Measurements from ENCODE around the gene FGF4. TPM values are rescaled to one million over a fixed set of nuclear protein-coding genes. Genes with fewer than 3 reads are reported as not detected.
"Not testable (repeated sequence)": the region's sequence is repeated elsewhere in the genome, so short reads cannot be mapped to it uniquely, and the experiment has no call there.

The FGF4 gene
- total RNA-seq, 4 donors from 2014 or later: not detected

- no peak for DNase-seq (ENCODE audit: extremely low spot score)
- intact Hi-C loops (cut with DNase I): no loop called here
- H3K4me1 ChIP-seq: peaks cover 0 to 19% (median 5%) of the 10 kb centered on the region in 4 donors
- WGBS: 10% methylated on average over 2 of the region's 30 CpGs
- H3K27ac ChIP-seq (replicated peaks in 1 of 4): no peak overlapping the region
- H3K36me3 ChIP-seq: no peaks in the 10 kb centered on the region
- H3K4me3 ChIP-seq: no peak overlapping the region
- H3K27me3 ChIP-seq: peaks cover 0 to 96% (median 25%) of the 10 kb centered on the region in 4 donors
- TF ChIP-seq POLR2AphosphoS5 (IDR thresholded peaks at IDR 0.05): no peak
- peaks cover 0 to 8% (median 6%) of the 10 kb centered on the region in 4 donors for H3K9me3 ChIP-seq
These were observed 1.4 kb downstream of the FGF4 start for GRCh38 chr11:69773626-69774353.

- Histone ChIP-seq H3K4me1 (peaks cover 0 to 19% (median 5%) of the 10 kb centered on the region in 4 donors), H3K36me3 (no peaks in the 10 kb centered on the region), H3K27ac (replicated peaks in 1 of 4) (no peak overlapping the region), H3K9me3 (peaks cover 0 to 9% (median 6%) of the 10 kb centered on the region in 4 donors), H3K4me3 (no peak overlapping the region), H3K27me3 (peaks cover 0 to 94% (median 25%) of the 10 kb centered on the region in 4 donors)
- TF ChIP-seq POLR2A (IDR thresholded peaks at IDR 0.05; ENCODE audit: low read depth) (no peak), EP300 (IDR thresholded peaks at IDR 0.05) (no peak), POLR2AphosphoS5 (IDR thresholded peaks at IDR 0.05) (no peak)
- TF ChIP-seq, protein P1, sequence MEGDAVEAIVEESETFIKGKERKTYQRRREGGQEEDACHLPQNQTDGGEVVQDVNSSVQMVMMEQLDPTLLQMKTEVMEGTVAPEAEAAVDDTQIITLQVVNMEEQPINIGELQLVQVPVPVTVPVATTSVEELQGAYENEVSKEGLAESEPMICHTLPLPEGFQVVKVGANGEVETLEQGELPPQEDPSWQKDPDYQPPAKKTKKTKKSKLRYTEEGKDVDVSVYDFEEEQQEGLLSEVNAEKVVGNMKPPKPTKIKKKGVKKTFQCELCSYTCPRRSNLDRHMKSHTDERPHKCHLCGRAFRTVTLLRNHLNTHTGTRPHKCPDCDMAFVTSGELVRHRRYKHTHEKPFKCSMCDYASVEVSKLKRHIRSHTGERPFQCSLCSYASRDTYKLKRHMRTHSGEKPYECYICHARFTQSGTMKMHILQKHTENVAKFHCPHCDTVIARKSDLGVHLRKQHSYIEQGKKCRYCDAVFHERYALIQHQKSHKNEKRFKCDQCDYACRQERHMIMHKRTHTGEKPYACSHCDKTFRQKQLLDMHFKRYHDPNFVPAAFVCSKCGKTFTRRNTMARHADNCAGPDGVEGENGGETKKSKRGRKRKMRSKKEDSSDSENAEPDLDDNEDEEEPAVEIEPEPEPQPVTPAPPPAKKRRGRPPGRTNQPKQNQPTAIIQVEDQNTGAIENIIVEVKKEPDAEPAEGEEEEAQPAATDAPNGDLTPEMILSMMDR (IDR thresholded peaks at IDR 0.05): no peak
- WGBS: 51% methylated on average over 7 of the region's 7 CpGs
- intact Hi-C loops (cut with DNase I): no loop called here
- DNase-seq (ENCODE audit: extremely low spot score): no peak
These were observed 3.7 kb downstream of the FGF4 start for GRCh38 chr11:69771466-69771865.

GRCh38 chr11:69770540-69770939 is 4.6 kb downstream of the FGF4 start:
- 40% methylated on average over 5 of the region's 5 CpGs for WGBS
- peaks cover 0 to 9% (median 6%) of the 10 kb centered on the region in 4 donors for H3K9me3 ChIP-seq
- H3K4me1 ChIP-seq: peaks cover 0 to 17% (median 4%) of the 10 kb centered on the region in 4 donors
- H3K36me3 ChIP-seq: no peaks in the 10 kb centered on the region
- intact Hi-C loops (cut with DNase I): no loop called here
- H3K4me3 ChIP-seq: no peak overlapping the region
- DNase-seq (ENCODE audit: extremely low spot score): no peak
- H3K27ac ChIP-seq (replicated peaks in 1 of 4): no peak overlapping the region
- TF ChIP-seq, protein P1 (IDR thresholded peaks at IDR 0.05): no peak
- TF ChIP-seq POLR2A (IDR thresholded peaks at IDR 0.05; ENCODE audit: low read depth): no peak
- no peak for TF ChIP-seq EP300 (IDR thresholded peaks at IDR 0.05)
- TF ChIP-seq POLR2AphosphoS5 (IDR thresholded peaks at IDR 0.05): no peak
- H3K27me3 ChIP-seq: peaks cover 0 to 85% (median 19%) of the 10 kb centered on the region in 4 donors

DNA sequence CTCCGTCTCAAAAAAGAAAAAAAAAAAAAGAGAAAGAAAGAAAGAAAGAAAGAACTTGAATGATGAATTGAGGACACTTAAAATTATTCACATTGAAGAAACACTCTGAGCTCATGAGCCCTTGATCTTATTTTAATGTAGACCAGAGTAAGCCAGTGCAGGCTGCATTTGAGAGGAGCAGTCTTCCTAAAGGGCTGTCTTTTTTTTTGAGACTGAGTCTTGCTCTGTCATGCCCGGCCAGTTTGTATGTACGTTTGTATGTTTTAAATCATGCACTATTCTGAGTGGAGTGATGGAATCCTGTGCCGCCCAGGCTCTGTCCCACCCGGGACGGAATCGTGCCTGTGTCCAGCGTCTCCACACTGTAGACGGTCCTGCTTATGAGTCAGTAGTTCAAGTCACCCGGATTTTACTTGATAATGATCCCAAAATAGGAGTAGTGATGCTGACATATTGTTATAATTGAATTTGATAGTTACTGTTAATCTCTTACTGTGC is 9.6 kb downstream of the FGF4 start:
- H3K9me3 ChIP-seq: peaks cover 0 to 13% (median 6%) of the 10 kb centered on the region in 4 donors
- intact Hi-C loops (cut with DNase I): no loop called here
- no peaks in the 10 kb centered on the region for H3K36me3 ChIP-seq
- TF ChIP-seq EP300 (IDR thresholded peaks at IDR 0.05): no peak
- H3K4me3 ChIP-seq: no peak overlapping the region
- DNase-seq (ENCODE audit: extremely low spot score): no peak
- H3K27me3 ChIP-seq: peaks cover 0 to 77% (median 0%) of the 10 kb centered on the region in 4 donors
- WGBS: 80% methylated on average over 9 of the region's 10 CpGs
- no peak overlapping the region for H3K27ac ChIP-seq (replicated peaks in 1 of 4)
- H3K4me1 ChIP-seq: no peaks in the 10 kb centered on the region

GRCh38 chr11:69764918-69765317 is 10.2 kb downstream of the FGF4 start:
- peaks cover 0 to 76% (median 0%) of the 10 kb centered on the region in 4 donors for H3K27me3 ChIP-seq
- intact Hi-C loops (cut with DNase I): not testable (repeated sequence)

GRCh38 chr11:69760319-69760718 is 14.8 kb downstream of the FGF4 start:
- intact Hi-C loops (cut with DNase I): no loop called here
- Histone ChIP-seq H3K4me3 (no peak overlapping the region), H3K27me3 (peaks cover 0 to 65% (median 0%) of the 10 kb centered on the region in 4 donors), H3K9me3 (peaks cover 0 to 21% (median 16%) of the 10 kb centered on the region in 4 donors), H3K4me1 (no peaks in the 10 kb centered on the region), H3K36me3 (no peaks in the 10 kb centered on the region), H3K27ac (replicated peaks in 1 of 4) (no peak overlapping the region)
- WGBS: 48% methylated on average over 4 of the region's 4 CpGs
- no peak for DNase-seq (ENCODE audit: extremely low spot score)
- TF ChIP-seq POLR2AphosphoS5 (IDR thresholded peaks at IDR 0.05) (no peak), POLR2A (IDR thresholded peaks at IDR 0.05; ENCODE audit: low read depth) (no peak), EP300 (IDR thresholded peaks at IDR 0.05) (no peak)
- TF ChIP-seq, protein P1 (IDR thresholded peaks at IDR 0.05): no peak

More at GRCh38 chr11:69764918-69765317, 10.2 kb downstream of the FGF4 start:
- H3K4me3 ChIP-seq; H3K36me3 ChIP-seq; DNase-seq (ENCODE audit: extremely low spot score); H3K27ac ChIP-seq (replicated peaks in 1 of 4); H3K4me1 ChIP-seq: not testable (repeated sequence)
- WGBS: 96% methylated on average over 7 of the region's 7 CpGs
- H3K9me3 ChIP-seq: peaks cover 0 to 13% (median 6%) of the 10 kb centered on the region in 4 donors

All from esophagus muscularis mucosa (tissue), 4 donors.